Stimulated activated CD4-positive, alpha-beta T cell treated with anti-CD3 and anti-CD28 coated beads, Interleukin-1b, Interleukin-23, amount 100 ng/mL, for 48 hours (primary cell): ENCODE results near the gene PTS.

Experiments used
- DNase-seq: peaks from one replicate; pipeline ENCODE4 v3.0.0-alpha.2; 2020

The PTS gene

GRCh38 chr11:112268406-112268805 lies 42.2 kb downstream of the PTS start:
- no peak for DNase-seq

- no peak for DNase-seq
Measured at GRCh38 chr11:112269139-112269538, 42.9 kb downstream of the PTS start.

- DNase-seq, result no peak
Measured at GRCh38 chr11:112270551-112271180, 44.4 kb downstream of the PTS start.

- no peak for DNase-seq
Measured at GRCh38 chr11:112271242-112271641, 45.0 kb downstream of the PTS start.

- DNase-seq, result no peak
Measured at GRCh38 chr11:112273066-112273465, 46.8 kb downstream of the PTS start.

- no peak for DNase-seq
Measured at GRCh38 chr11:112274007-112274783, 48.0 kb downstream of the PTS start.

GRCh38 chr11:112277029-112277428 lies 50.8 kb downstream of the PTS start:
- no peak for DNase-seq

- no peak for DNase-seq
Measured at GRCh38 chr11:112277941-112278340, 51.7 kb downstream of the PTS start.

- no peak for DNase-seq
Measured at GRCh38 chr11:112278803-112279202, 52.6 kb downstream of the PTS start.

- peak; percentile 73 for DNase-seq
Measured at GRCh38 chr11:112279901-112280267, 53.7 kb downstream of the PTS start.

GRCh38 chr11:112280268-112281126 lies 54.3 kb downstream of the PTS start:
- peak; percentile 70 for DNase-seq

- no peak for DNase-seq
Measured at GRCh38 chr11:112281726-112282125, 55.5 kb downstream of the PTS start.
